A549 (cell line): Measurements from ENCODE around the gene SNX10.

Source experiments
- CHD2 ChIP-seq: fragments of 150-350 bp; IDR thresholded peaks from 2 replicates; pipeline ENCODE4 v1.6.1; 2014; ENCODE audit warnings: low read length; ENCODE audit not compliant: partially characterized antibody
- KDM1A ChIP-seq: fragments of 200-600 bp; sonication (generic); IDR thresholded peaks from 2 replicates; pipeline ENCODE4 v1.6.1; 2016; ENCODE audit warnings: low read depth, mild to moderate bottlenecking
- NR3C1 ChIP-seq: fragments of >200 bp; sonication (Bioruptor Twin); formaldehyde crosslinking; IDR thresholded peaks from 3 replicates; pipeline ENCODE4 v1.6.1; 2017
- POLR2A ChIP-seq: IDR thresholded peaks from 2 replicates; pipeline ENCODE4 v1.6.1; 2012; ENCODE audit warnings: mild to moderate bottlenecking, low read length
- RAD21 ChIP-seq, 2 experiments: fragments of >200 bp in 1 of 2; sonication (Bioruptor Twin) in 1 of 2; formaldehyde crosslinking in 1 of 2; IDR thresholded peaks in 1 of 2; conservative IDR thresholded peaks in 1 of 2; 2 replicates in 1 of 2; 3 replicates in 1 of 2; pipeline ENCODE4 v1.6.1; 2012 to 2018; ENCODE audit warnings: inconsistent platforms in 1 of 2
- RFX5 ChIP-seq: fragments of 450-650 bp; IDR thresholded peaks from 2 replicates; pipeline ENCODE4 v1.7.1; 2014; ENCODE audit warnings: antibody characterized with exemption, mild to moderate bottlenecking, moderate library complexity
- SMC3 ChIP-seq: fragments of >200 bp; sonication (Bioruptor Twin); formaldehyde crosslinking; IDR thresholded peaks from 3 replicates; pipeline ENCODE4 v1.6.1; 2018; ENCODE audit warnings: inconsistent platforms
- TF ChIP-seq, protein P1 (sequence below): fragments of >200 bp; sonication (Bioruptor Twin); formaldehyde crosslinking; IDR thresholded peaks from 3 replicates; pipeline ENCODE4 v1.5.1; 2016
- TF ChIP-seq, protein P2 (sequence below): IDR thresholded peaks from 2 replicates; pipeline ENCODE4 v1.6.1; 2012
- TF ChIP-seq, protein P3 (sequence below): fragments of 150-350 bp; IDR thresholded peaks from 2 replicates; pipeline ENCODE4 v1.6.1; 2014; ENCODE audit warnings: low read depth, mild to moderate bottlenecking, low read length

DNA sequence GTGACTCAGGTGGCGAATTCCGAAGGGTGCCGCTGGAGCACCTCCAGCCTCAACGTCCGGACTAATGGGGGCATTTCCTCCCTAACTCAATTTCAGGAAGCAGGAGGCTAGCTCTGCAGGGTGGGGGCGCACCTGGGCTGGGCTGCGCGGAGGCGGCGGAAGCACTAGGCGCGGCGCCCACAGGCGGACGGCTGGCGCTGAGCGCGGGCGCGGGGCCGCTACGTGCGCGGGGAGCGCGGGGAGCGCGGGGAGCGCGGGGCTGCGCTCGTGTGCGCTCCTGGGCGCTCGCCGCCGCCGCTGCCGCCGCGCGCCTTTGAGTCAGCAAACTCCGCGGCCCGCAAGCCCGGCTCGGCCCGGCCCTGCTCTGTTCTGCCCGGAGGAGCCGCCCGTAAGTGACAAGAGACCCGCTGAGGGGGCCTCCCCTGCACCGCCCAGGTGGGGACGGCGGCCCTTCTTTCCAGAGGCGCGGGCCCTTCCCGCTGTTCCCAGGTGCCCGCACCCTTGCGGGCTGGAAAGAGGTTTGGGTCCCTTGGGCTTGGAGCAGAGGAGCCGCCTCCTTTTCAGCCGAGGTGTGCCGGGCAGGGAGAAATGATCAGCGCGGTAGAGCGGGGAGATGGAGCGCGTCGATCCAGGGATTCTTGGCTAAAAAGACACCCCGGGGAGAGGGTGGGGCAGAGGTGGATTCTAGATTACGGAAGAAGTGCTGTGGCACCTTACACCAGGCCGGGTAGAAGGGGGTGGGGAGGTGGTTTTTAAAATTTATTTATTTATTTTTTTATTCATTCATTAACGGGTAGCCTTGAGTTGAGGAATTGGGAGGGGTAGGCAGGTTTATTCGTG, at the start of gene SNX10:
- TF ChIP-seq, protein P1, sequence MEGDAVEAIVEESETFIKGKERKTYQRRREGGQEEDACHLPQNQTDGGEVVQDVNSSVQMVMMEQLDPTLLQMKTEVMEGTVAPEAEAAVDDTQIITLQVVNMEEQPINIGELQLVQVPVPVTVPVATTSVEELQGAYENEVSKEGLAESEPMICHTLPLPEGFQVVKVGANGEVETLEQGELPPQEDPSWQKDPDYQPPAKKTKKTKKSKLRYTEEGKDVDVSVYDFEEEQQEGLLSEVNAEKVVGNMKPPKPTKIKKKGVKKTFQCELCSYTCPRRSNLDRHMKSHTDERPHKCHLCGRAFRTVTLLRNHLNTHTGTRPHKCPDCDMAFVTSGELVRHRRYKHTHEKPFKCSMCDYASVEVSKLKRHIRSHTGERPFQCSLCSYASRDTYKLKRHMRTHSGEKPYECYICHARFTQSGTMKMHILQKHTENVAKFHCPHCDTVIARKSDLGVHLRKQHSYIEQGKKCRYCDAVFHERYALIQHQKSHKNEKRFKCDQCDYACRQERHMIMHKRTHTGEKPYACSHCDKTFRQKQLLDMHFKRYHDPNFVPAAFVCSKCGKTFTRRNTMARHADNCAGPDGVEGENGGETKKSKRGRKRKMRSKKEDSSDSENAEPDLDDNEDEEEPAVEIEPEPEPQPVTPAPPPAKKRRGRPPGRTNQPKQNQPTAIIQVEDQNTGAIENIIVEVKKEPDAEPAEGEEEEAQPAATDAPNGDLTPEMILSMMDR = peak; percentile 43
- TF ChIP-seq NR3C1 (no peak), RAD21 (conservative IDR thresholded peaks at IDR 0.05 in 1 of 2, IDR thresholded peaks at IDR 0.05 in 1 of 2) (peak; percentile 31 to 38; a peak in 3 of 5 replicates), POLR2A (peak; percentile 39), CHD2 (no peak), SMC3 (peak; percentile 49; the same call in 2 of the 3 replicates), RFX5 (no peak), KDM1A (no peak)
- TF ChIP-seq, protein P2, sequence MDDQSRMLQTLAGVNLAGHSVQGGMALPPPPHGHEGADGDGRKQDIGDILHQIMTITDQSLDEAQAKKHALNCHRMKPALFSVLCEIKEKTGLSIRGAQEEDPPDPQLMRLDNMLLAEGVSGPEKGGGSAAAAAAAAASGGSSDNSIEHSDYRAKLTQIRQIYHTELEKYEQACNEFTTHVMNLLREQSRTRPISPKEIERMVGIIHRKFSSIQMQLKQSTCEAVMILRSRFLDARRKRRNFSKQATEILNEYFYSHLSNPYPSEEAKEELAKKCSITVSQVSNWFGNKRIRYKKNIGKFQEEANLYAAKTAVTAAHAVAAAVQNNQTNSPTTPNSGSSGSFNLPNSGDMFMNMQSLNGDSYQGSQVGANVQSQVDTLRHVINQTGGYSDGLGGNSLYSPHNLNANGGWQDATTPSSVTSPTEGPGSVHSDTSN = no peak
- TF ChIP-seq, protein P3, sequence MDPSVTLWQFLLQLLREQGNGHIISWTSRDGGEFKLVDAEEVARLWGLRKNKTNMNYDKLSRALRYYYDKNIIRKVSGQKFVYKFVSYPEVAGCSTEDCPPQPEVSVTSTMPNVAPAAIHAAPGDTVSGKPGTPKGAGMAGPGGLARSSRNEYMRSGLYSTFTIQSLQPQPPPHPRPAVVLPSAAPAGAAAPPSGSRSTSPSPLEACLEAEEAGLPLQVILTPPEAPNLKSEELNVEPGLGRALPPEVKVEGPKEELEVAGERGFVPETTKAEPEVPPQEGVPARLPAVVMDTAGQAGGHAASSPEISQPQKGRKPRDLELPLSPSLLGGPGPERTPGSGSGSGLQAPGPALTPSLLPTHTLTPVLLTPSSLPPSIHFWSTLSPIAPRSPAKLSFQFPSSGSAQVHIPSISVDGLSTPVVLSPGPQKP = no peak
